Duodenal mucosa (tissue), 2 donors: Measurements from ENCODE around the gene PBX1.

Experiments
- H3K27ac ChIP-seq: one replicate; pipeline ENCODE4 v1.7.0; 2013; ENCODE audit warnings: low read depth, low read length
- H3K27me3 ChIP-seq, 2 donors: one replicate each; pipeline ENCODE4 v1.7.0; 2013; ENCODE audit warnings: low read length in 2 of 2, control low read depth in 1 of 2; ENCODE audit not compliant: insufficient read depth in 2 of 2, control insufficient read depth in 1 of 2
- H3K36me3 ChIP-seq, 2 donors: one replicate each; pipeline ENCODE4 v1.7.0; 2013; ENCODE audit warnings: low read length in 2 of 2, control low read depth in 1 of 2; ENCODE audit not compliant: insufficient read depth in 2 of 2, control insufficient read depth in 1 of 2
- H3K4me1 ChIP-seq, 2 donors: one replicate each; pipeline ENCODE4 v1.7.0; 2013; ENCODE audit warnings: low read length in 2 of 2, control low read depth in 1 of 2; ENCODE audit not compliant: insufficient read depth in 2 of 2, control insufficient read depth in 1 of 2
- H3K4me3 ChIP-seq, 2 donors: one replicate each; pipeline ENCODE4 v1.7.0; 2013; ENCODE audit warnings: low read length in 2 of 2, low read depth in 1 of 2
- H3K9ac ChIP-seq, 2 donors: one replicate each; pipeline ENCODE4 v1.7.0; 2013; ENCODE audit warnings: low read length in 2 of 2, low read depth in 1 of 2
- H3K9me3 ChIP-seq, 2 donors: one replicate each; pipeline ENCODE4 v1.7.0; 2013; ENCODE audit warnings: low read length in 2 of 2, control low read depth in 1 of 2; ENCODE audit not compliant: control insufficient read depth in 1 of 2

PBX1 gene

GRCh38 chr1:164671323-164671965 is 112.5 kb downstream of the PBX1 start:
- Histone ChIP-seq H3K27ac (no peak overlapping the region), H3K4me1 (peaks cover 27 to 47% of the 10 kb centered on the region in 2 donors), H3K27me3 (no peaks in the 10 kb centered on the region), H3K9me3 (peaks cover 0 to 8% of the 10 kb centered on the region in 2 donors), H3K9ac (no peak overlapping the region), H3K4me3 (no peak overlapping the region), H3K36me3 (peaks cover 0 to 4% of the 10 kb centered on the region in 2 donors)

GRCh38 chr1:164671966-164672571 is 113.1 kb downstream of the PBX1 start:
- no peak overlapping the region for H3K27ac ChIP-seq
- H3K4me1 ChIP-seq: peaks cover 21 to 41% of the 10 kb centered on the region in 2 donors
- no peak overlapping the region for H3K9ac ChIP-seq
- H3K36me3 ChIP-seq: peaks cover 0 to 4% of the 10 kb centered on the region in 2 donors
- H3K27me3 ChIP-seq: no peaks in the 10 kb centered on the region
- H3K4me3 ChIP-seq: no peak overlapping the region
- peaks cover 0 to 8% of the 10 kb centered on the region in 2 donors for H3K9me3 ChIP-seq

DNA sequence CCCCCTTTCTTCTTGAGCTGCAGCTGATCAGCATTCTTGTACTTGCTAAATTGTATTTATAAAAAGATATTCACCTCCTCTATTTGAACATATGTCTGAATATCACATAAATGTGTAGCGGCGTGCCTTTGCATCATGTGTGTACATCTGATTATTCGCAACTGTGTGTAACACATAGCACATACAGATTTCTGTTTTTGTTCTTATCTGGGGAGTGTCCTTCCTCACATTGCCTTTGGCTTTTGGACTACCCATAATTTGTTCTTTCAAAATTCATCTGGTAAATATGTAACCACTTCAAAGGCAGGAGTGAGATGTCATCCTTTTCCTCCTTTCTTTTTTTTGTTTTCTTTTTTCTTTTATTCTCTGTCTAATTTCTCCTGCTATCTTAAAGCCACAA is 113.6 kb downstream of the PBX1 start:
- H3K9ac ChIP-seq: no peak overlapping the region
- peaks cover 0 to 8% of the 10 kb centered on the region in 2 donors for H3K9me3 ChIP-seq
- no peak overlapping the region for H3K4me3 ChIP-seq
- peaks cover 17 to 38% of the 10 kb centered on the region in 2 donors for H3K4me1 ChIP-seq
- no peak overlapping the region for H3K27ac ChIP-seq
- H3K36me3 ChIP-seq: peaks cover 0 to 4% of the 10 kb centered on the region in 2 donors
- no peaks in the 10 kb centered on the region for H3K27me3 ChIP-seq

- Histone ChIP-seq H3K9ac (no peak overlapping the region), H3K4me1 (peaks cover 14 to 32% of the 10 kb centered on the region in 2 donors), H3K4me3 (no peak overlapping the region), H3K9me3 (peaks cover 0 to 8% of the 10 kb centered on the region in 2 donors), H3K36me3 (no peaks in the 10 kb centered on the region), H3K27ac (no peak overlapping the region), H3K27me3 (no peaks in the 10 kb centered on the region)
These were observed 114.7 kb downstream of the PBX1 start for GRCh38 chr1:164673584-164674214.

DNA sequence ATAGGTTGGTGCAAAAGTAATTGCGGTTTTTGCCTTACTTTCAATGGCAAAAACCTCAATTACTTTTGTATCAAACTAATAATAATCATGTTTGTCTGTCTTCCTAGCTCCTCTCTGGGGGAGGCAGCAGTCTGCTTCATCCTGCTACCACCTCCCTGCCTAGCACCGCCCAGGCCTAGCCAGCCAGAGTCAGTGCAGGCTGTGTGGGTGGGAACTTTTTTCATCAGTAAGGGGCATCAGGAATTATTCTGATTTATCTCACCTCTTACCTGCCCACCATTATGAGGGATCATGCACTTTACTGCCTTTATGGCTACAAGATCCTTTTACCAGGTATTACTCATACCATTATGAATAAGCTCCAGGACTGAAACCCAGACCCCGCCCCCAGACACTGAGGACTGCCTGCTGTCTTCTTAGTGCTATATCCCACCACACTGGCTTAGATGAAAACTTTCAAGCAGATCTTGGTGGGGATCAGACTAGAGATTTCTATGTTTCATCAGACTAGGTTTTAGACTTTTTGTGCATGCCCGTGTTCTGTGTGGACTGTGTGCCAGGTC is 116.4 kb downstream of the PBX1 start:
- no peak overlapping the region for H3K4me3 ChIP-seq
- no peaks in the 10 kb centered on the region for H3K27me3 ChIP-seq
- H3K27ac ChIP-seq: no peak overlapping the region
- H3K4me1 ChIP-seq: peaks cover 14 to 23% of the 10 kb centered on the region in 2 donors
- H3K9me3 ChIP-seq: no peaks in the 10 kb centered on the region
- H3K36me3 ChIP-seq: peaks cover 0 to 3% of the 10 kb centered on the region in 2 donors
- no peak overlapping the region for H3K9ac ChIP-seq

GRCh38 chr1:164678136-164678700 is 119.2 kb downstream of the PBX1 start:
- Histone ChIP-seq H3K4me1 (peaks cover 7 to 9% of the 10 kb centered on the region in 2 donors), H3K27me3 (no peaks in the 10 kb centered on the region), H3K4me3 (no peak overlapping the region), H3K36me3 (peaks cover 0 to 3% of the 10 kb centered on the region in 2 donors), H3K27ac (no peak overlapping the region), H3K9ac (no peak overlapping the region), H3K9me3 (no peaks in the 10 kb centered on the region)

DNA sequence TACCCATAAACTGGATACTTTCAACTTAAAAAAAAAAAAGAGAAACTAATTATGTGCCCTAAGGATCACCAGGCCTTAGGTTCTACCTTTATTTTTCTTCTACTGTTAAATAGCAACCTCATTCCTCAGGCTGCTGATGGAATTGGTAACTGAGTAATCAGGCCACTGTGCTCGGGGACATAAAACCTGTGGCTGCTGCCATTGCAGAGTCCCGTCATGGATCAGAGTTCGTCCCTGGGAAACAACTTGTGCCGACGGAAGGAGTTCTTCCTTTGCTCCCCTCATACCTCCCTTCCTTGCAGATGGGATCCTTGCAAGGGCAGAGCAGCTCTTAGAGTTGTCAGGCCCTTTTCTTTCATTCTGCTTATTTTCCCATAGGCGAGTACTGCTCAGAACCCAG is 123.6 kb downstream of the PBX1 start:
- Histone ChIP-seq H3K9ac (no peak overlapping the region), H3K27ac (no peak overlapping the region), H3K27me3 (no peaks in the 10 kb centered on the region), H3K4me1 (peaks cover 32 to 39% of the 10 kb centered on the region in 2 donors), H3K36me3 (peaks cover 0 to 3% of the 10 kb centered on the region in 2 donors), H3K9me3 (no peaks in the 10 kb centered on the region), H3K4me3 (no peak overlapping the region)

- Histone ChIP-seq H3K9ac (no peak overlapping the region), H3K27ac (no peak overlapping the region), H3K4me1 (peaks cover 32 to 46% of the 10 kb centered on the region in 2 donors), H3K9me3 (no peaks in the 10 kb centered on the region), H3K36me3 (peaks cover 0 to 3% of the 10 kb centered on the region in 2 donors), H3K4me3 (no peak overlapping the region), H3K27me3 (no peaks in the 10 kb centered on the region)
These were observed 124.3 kb downstream of the PBX1 start for GRCh38 chr1:164683235-164683634.

DNA sequence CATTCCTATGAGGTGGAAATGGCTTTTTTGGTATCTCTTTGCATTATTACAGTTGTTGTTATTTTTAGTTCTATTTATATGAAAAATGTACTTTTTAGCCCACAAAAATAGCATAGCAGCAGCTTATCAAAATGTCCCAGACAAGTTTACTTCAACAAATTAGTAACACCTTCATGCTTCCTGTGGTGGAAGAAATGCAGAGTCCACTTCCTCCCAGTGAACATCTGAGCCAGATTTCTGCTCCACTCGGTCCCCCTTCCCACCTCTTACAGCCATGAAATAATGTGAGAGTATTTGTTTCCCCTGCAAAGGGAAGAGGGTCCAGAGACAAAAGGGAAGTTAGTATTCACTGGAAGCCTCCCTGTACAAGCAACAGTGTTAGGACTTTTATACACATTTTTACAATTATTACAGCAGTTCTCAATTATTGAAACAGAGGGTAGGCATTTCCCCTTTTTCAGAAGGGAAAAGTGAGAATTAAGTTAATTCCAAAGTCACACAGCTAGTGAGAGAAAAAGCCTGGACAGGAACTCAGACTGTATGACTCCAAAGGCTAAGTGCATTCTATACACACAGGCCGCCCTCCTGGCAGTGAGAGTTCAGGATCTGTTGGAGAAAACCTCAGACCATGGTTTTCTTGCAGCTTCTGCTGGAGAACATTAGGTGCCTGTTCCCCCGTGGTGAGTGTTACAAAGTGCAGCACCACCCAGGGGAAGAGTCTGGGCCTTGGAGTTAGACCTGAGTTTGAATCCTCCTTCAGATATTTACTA is 126.5 kb downstream of the PBX1 start:
- H3K36me3 ChIP-seq: no peaks in the 10 kb centered on the region
- H3K9ac ChIP-seq: no peak overlapping the region
- H3K4me3 ChIP-seq: no peak overlapping the region
- no peaks in the 10 kb centered on the region for H3K9me3 ChIP-seq
- peaks cover 32 to 61% of the 10 kb centered on the region in 2 donors for H3K4me1 ChIP-seq
- H3K27me3 ChIP-seq: no peaks in the 10 kb centered on the region
- H3K27ac ChIP-seq: no peak overlapping the region
